ENCODE results near the gene RUNX3. TPM values are rescaled to one million over a fixed set of nuclear protein-coding genes. Genes with fewer than 3 reads are reported as not detected.

Gene RUNX3
- total RNA-seq, 1 experiment from 2014 or later: 0.33 TPM

DNA sequence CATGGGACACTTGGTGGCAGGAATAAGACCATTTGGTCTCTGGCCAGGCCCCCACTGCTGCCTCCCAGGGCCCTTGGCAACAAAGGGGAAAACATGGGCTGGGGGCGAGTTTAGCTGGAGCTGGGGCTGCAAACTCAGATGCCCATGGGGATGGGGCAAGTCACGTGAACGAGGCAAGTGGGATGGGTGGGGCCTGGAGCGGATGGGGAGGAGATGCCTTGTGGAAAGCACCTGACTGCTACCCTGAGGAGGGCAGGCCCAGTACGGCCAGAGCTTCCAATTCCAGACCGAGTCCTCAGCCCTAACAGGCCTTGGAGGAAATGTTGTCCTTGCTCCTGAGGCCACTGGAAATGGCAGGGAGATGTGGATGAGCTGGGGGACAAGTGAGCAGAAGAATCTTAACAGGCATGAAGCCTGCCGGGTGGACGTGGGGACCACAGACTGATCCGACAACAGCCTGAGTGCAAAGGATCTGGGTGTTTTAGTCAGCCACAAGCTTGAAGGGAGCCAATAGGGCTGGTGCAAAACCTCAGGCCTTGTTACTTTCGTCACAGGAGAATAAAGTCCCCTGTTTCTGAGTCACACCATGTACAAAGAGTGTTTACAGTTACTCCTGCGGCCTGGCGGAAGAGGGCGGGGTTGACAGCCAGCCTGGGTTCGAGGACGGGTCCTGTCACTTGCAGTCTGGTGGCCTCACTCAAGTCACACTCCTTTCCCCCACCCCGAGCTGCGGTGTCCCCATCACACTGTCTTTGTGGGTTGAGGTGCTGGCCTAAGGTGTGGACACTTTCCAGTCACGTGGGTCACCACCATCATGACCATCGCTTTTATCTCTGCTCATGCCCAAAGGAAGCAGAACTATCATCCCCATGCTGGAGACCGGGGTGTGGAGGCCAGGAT lies 19.1 kb downstream of the RUNX3 start:
- no peak overlapping the region for H2BK20ac ChIP-seq (ENCODE audit: low read depth, low read length, poor library complexity, severe bottlenecking)
- no CpG with 5 or more reads among the region's 20 CpGs for WGBS (ENCODE audit: extremely low coverage, insufficient read length, low lambda C conversion rate)
- no peak overlapping the region for H4K5ac ChIP-seq (ENCODE audit: insufficient read length, low read depth, low read length)
- H3K56ac ChIP-seq (ENCODE audit: insufficient read length, low read depth, low read length): no peak overlapping the region
- no peak overlapping the region for H2AFZ ChIP-seq (ENCODE audit: low read length)
- no peak overlapping the region for H2BK12ac ChIP-seq (ENCODE audit: insufficient read length, low read depth, low read length)
- H4K8ac ChIP-seq (replicated peaks; ENCODE audit: insufficient read length, low read depth, low read length): no peak overlapping the region
- no peak overlapping the region for H2BK120ac ChIP-seq (ENCODE audit: low read depth, low read length, poor library complexity, severe bottlenecking)
- no peaks in the 10 kb centered on the region for H3K79me1 ChIP-seq (ENCODE audit: insufficient read depth, low read depth, low read length, poor library complexity, severe bottlenecking)
- H3K27ac Mint-ChIP-seq: 0 out of 7 replicates have a peak overlapping the region, but pooled peaks of 2 of the 3 experiments have one; percentile 12 to 53
- no peak overlapping the region for H2BK15ac ChIP-seq (ENCODE audit: low read depth, low read length)
- H3K4me1 ChIP-seq (ENCODE audit: insufficient read depth, low read length): no peaks in the 10 kb centered on the region
- no peaks in the 10 kb centered on the region for H3K9me3 ChIP-seq (ENCODE audit: control insufficient read depth, low read depth, low read length)
- H3K9me3 Mint-ChIP-seq: peaks cover 0 to 8% of the 10 kb centered on the region in 2 experiments; a peak in 1 of 5 replicates
- H3K23me2 ChIP-seq (ENCODE audit: insufficient read length, low read depth, low read length, poor library complexity, severe bottlenecking): no peaks in the 10 kb centered on the region
- H3K27ac ChIP-seq (ENCODE audit: insufficient read length, low read depth, low read length): no peak overlapping the region
- no peaks in the 10 kb centered on the region for H3K79me2 ChIP-seq (ENCODE audit: insufficient read depth, low read length)
- no peak overlapping the region for H4K91ac ChIP-seq (ENCODE audit: insufficient read length, low read depth, low read length)
- no peak overlapping the region for H2BK5ac ChIP-seq (ENCODE audit: insufficient read length, low read length)
- H3K27me3 ChIP-seq (ENCODE audit: insufficient read depth, low read length): no peaks in the 10 kb centered on the region
- no peak overlapping the region for H3K18ac ChIP-seq (ENCODE audit: insufficient read length, low read depth, low read length)
- no peak for DNase-seq
- H3T11ph ChIP-seq (ENCODE audit: low read length): no peak overlapping the region
- TF ChIP-seq, protein P1, sequence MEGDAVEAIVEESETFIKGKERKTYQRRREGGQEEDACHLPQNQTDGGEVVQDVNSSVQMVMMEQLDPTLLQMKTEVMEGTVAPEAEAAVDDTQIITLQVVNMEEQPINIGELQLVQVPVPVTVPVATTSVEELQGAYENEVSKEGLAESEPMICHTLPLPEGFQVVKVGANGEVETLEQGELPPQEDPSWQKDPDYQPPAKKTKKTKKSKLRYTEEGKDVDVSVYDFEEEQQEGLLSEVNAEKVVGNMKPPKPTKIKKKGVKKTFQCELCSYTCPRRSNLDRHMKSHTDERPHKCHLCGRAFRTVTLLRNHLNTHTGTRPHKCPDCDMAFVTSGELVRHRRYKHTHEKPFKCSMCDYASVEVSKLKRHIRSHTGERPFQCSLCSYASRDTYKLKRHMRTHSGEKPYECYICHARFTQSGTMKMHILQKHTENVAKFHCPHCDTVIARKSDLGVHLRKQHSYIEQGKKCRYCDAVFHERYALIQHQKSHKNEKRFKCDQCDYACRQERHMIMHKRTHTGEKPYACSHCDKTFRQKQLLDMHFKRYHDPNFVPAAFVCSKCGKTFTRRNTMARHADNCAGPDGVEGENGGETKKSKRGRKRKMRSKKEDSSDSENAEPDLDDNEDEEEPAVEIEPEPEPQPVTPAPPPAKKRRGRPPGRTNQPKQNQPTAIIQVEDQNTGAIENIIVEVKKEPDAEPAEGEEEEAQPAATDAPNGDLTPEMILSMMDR (conservative IDR thresholded peaks at IDR 0.05): no peak
- H3K14ac ChIP-seq (ENCODE audit: insufficient read depth, low read length): no peak overlapping the region
- peaks cover 7 to 19% of the 10 kb centered on the region in 2 experiments; a peak in 3 of 4 replicates for H3K4me1 Mint-ChIP-seq
- H3K4me2 ChIP-seq (ENCODE audit: insufficient read depth, insufficient read length, low read length): no peak overlapping the region
- H2AK5ac ChIP-seq (ENCODE audit: insufficient read length, low read length): no peak overlapping the region
- no peak overlapping the region for H3K4ac ChIP-seq (ENCODE audit: low read depth, low read length)
- peaks cover 3% of the 10 kb centered on the region for H3K27me3 Mint-ChIP-seq (ENCODE audit: low read depth)
- no peaks in the 10 kb centered on the region for H4K20me1 ChIP-seq (ENCODE audit: control insufficient read depth, insufficient read depth, insufficient read length)
- H3K36me3 Mint-ChIP-seq (ENCODE audit: insufficient read depth in 1 of 3, low read depth in 3 of 3): peaks cover 0 to 5% (median 0%) of the 10 kb centered on the region in 3 experiments; a peak in 3 of 7 replicates
- H3K4me3 Mint-ChIP-seq: no peak overlapping the region
- no peak overlapping the region for H3K9ac ChIP-seq (ENCODE audit: extremely low read depth, insufficient read length, low read length)
- H3K23ac ChIP-seq (ENCODE audit: insufficient read length, low read depth, low read length): no peak overlapping the region

All from H9 (cell line).